Measurements from ENCODE around the gene NRDC. TPM values are rescaled to one million over a fixed set of nuclear protein-coding genes. Genes with fewer than 3 reads are reported as not detected.
A peak's percentile ranks its signal among the peaks of the same experiment; 100 is the strongest.

Gene NRDC
- total and polyA plus RNA-seq, 2 of the 8 experiments (the other 6 are each of a cell fraction or from before 2014, with no cell fraction given) = 70.2 to 182 TPM

- H4K91ac ChIP-seq (replicated peaks; ENCODE audit: insufficient read length, low read length) = no peak overlapping the region
- H4K20me1 ChIP-seq (replicated peaks in 1 of 2; ENCODE audit: control insufficient read depth in 1 of 2, insufficient read depth in 2 of 2, low read length in 2 of 2) = peaks cover 0 to 2% of the 10 kb centered on the region in 2 experiments
- no peaks in the 10 kb centered on the region for H3K79me1 ChIP-seq (ENCODE audit: low read depth, low read length)
- H2BK120ac ChIP-seq (replicated peaks; ENCODE audit: low read depth, low read length) = no peak overlapping the region
- no peak overlapping the region for H2AK5ac ChIP-seq (ENCODE audit: low read depth, low read length)
- no peak overlapping the region for H3K4ac ChIP-seq (replicated peaks; ENCODE audit: insufficient read length, low read depth, low read length)
- peak overlapping the region; percentile 83 to 96 (median 93) for H3K4me3 ChIP-seq (ENCODE audit: extremely low read depth in 1 of 4, insufficient read depth in 2 of 4, low read depth in 3 of 4, low read length in 4 of 4)
- peaks cover 19 to 55% of the 10 kb centered on the region in 2 experiments for H3K79me2 ChIP-seq (ENCODE audit: control insufficient read depth in 1 of 2, insufficient read depth in 2 of 2, low read length in 2 of 2)
- no peak overlapping the region for H2BK15ac ChIP-seq (ENCODE audit: low read length)
- no peak for FAIRE-seq
- H3K23me2 ChIP-seq (ENCODE audit: low read depth, low read length) = peaks cover 5% of the 10 kb centered on the region; the same call in 1 of the 2 replicates
- 16% methylated on average over 21 of the region's 21 CpGs; no CpG with 5 or more reads in 1 of the 2 experiments for WGBS, 2 experiments (ENCODE audit: extremely low coverage in 1 of 2, insufficient coverage in 1 of 2, insufficient read length in 1 of 2, insufficient replicate concordance in 2 of 2, low coverage in 1 of 2, low lambda C conversion rate in 2 of 2, missing lambda C conversion rate in 1 of 2)
- H3K14ac ChIP-seq (ENCODE audit: insufficient read length) = no peak overlapping the region
- H3K18ac ChIP-seq (ENCODE audit: extremely low read depth, low read length) = peak overlapping the region; percentile 99; the same call in 1 of the 2 replicates
- H2AFZ ChIP-seq (ENCODE audit: low read length) = no peak overlapping the region; the same call in 1 of the 2 replicates
- TF ChIP-seq MAFK (IDR thresholded peaks at IDR 0.05; ENCODE audit: low read depth, low read length) (no peak), SAP30 (IDR thresholded peaks at IDR 0.05; ENCODE audit: insufficient read depth, insufficient replicate concordance, low read length) (peak; percentile 84), POLR2A (IDR thresholded peaks at IDR 0.05; ENCODE audit: control extremely low read depth in 1 of 2, low read depth in 2 of 2, low read length in 2 of 2) (0 out of 3 replicates have a peak, but pooled peaks of 1 of the 2 experiments have one; percentile 7), SIN3A (conservative IDR thresholded peaks at IDR 0.05 in 1 of 2, IDR thresholded peaks at IDR 0.05 in 1 of 2; ENCODE audit: low read depth in 1 of 2, low read length in 2 of 2) (0 out of 4 replicates have a peak, but pooled peaks have one; percentile 20 to 59)
- H4K8ac ChIP-seq (ENCODE audit: extremely low read depth, insufficient read depth, low read length) = peak overlapping the region; percentile 93; the same call in 1 of the 2 replicates
- H3K56ac ChIP-seq (replicated peaks; ENCODE audit: insufficient read length, low read depth, low read length) = peak overlapping the region; percentile 84
- H4K5ac ChIP-seq (ENCODE audit: insufficient read length, low read depth, low read length) = peak overlapping the region; percentile 93
- H3K36me3 ChIP-seq (ENCODE audit: control insufficient read depth in 2 of 4, insufficient read depth in 4 of 4, low read length in 3 of 4) = no peaks in the 10 kb centered on the region; a peak in 1 of 8 replicates
- no peak overlapping the region for H2BK20ac ChIP-seq (ENCODE audit: low read length)
- no peak overlapping the region for H3K23ac ChIP-seq (ENCODE audit: insufficient read length)
- peak overlapping the region; percentile 77 to 96 (median 92) for H3K9ac ChIP-seq (replicated peaks in 1 of 4; ENCODE audit: extremely low read depth in 1 of 4, low read depth in 3 of 4, low read length in 3 of 4)
- no peaks in the 10 kb centered on the region for H3K9me3 ChIP-seq (ENCODE audit: insufficient read depth in 2 of 2, low read depth in 1 of 2, low read length in 1 of 2)
- POLR2A ChIA-PET (ENCODE audit: partially characterized antibody) = interaction anchor here (0.8 to 2.8 kb wide), 13 partner anchors 8 to 178 kb away, joined by 3 to 17 read pairs (median 4); partner anchors contain the start of gene TXNDC12
- no peak for DNase-seq (ENCODE audit: low read depth in 1 of 2, low spot score in 2 of 2)
- CTCF ChIA-PET (ENCODE audit: partially characterized antibody) = interaction anchor here (0.9 to 1.6 kb wide), 3 partner anchors 9 to 48 kb away, joined by 3 to 4 read pairs (median 3); no protein-coding TSS in a partner anchor
- H2BK12ac ChIP-seq (ENCODE audit: low read depth, low read length) = peak overlapping the region; percentile 84; the same call in 1 of the 2 replicates
- peak overlapping the region; percentile 95 for H3K27ac ChIP-seq (ENCODE audit: low read depth, low read length)
- peak overlapping the region; percentile 97 for H2BK5ac ChIP-seq (ENCODE audit: low read depth, low read length)
- H3K4me1 ChIP-seq (replicated peaks in 1 of 4; ENCODE audit: control insufficient read depth in 3 of 4, insufficient read depth in 4 of 4, low read length in 3 of 4) = peaks cover 2 to 7% (median 3%) of the 10 kb centered on the region in 4 experiments; a peak in 4 of 7 replicates
- H3K27me3 ChIP-seq (replicated peaks in 1 of 4; ENCODE audit: control insufficient read depth in 3 of 4, extremely low read depth in 1 of 4, insufficient read depth in 3 of 4, low read length in 3 of 4) = no peaks in the 10 kb centered on the region; a peak in 1 of 7 replicates
- peak overlapping the region; percentile 75 to 92 for H3K4me2 ChIP-seq (ENCODE audit: insufficient read depth in 1 of 2, low read depth in 2 of 2, low read length in 2 of 2)
Observed at GRCh38 chr1:51877434-51878307, 856 bp downstream of the NRDC start.

Measured in H1 (cell line).